HG03135 (cell line): ENCODE data around the gene CBFA2T3.

Source experiments
- ATAC-seq: cut with Tn5 transposase; IDR thresholded peaks from one replicate; pipeline ENCODE4 v1.9.1; 2021; ENCODE audit warnings: mild to moderate bottlenecking, moderate library complexity; ENCODE audit not compliant: unreplicated experiment

The CBFA2T3 gene

GRCh38 chr16:88940862-88941817, 35.9 kb downstream of the CBFA2T3 start:
- peak; percentile 49 for ATAC-seq

DNA sequence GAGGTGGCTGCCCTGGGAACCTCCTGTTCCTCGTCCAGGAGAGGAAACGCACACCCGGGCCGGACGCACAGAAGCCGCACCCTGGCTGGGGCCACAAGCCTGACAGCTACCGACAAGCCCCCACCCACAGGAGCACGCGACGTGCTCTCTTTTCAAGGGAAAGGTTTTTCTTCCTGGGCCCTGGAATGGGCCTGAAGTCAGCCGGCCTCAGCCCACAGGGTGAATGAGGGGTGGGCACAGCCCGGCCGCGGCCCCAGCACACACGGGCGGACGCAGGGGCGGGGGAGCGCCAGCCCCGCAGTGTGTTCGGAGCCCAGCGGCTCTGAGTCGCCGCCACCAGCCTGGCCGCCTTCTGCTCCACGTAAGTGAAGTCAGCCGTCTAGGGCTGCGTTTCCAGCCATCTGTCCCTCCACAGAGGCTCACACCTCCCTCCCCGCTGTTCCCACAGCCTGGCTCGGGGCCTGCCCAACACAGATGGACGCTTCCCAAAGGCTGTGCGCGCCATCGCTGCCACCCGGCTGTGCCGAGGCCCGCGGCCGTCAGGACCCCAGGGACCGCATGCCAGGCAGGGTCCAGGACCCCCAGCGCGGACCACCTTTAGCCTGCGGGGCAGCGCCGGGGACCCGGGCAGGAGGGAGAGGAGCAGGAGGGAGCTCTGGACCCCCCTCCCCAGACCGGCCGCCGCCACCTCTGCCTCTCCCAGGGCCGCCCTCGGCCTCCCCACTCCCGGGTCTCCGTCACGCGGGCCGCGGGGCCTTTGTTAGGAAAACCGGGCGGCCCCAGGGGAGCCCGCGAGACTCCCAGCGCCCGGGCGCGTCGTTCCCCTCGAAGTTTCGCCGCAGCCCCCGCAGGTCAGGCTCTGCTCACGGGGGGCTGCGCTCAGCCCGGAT, 36.8 kb downstream of the CBFA2T3 start:
- ATAC-seq = no peak

DNA sequence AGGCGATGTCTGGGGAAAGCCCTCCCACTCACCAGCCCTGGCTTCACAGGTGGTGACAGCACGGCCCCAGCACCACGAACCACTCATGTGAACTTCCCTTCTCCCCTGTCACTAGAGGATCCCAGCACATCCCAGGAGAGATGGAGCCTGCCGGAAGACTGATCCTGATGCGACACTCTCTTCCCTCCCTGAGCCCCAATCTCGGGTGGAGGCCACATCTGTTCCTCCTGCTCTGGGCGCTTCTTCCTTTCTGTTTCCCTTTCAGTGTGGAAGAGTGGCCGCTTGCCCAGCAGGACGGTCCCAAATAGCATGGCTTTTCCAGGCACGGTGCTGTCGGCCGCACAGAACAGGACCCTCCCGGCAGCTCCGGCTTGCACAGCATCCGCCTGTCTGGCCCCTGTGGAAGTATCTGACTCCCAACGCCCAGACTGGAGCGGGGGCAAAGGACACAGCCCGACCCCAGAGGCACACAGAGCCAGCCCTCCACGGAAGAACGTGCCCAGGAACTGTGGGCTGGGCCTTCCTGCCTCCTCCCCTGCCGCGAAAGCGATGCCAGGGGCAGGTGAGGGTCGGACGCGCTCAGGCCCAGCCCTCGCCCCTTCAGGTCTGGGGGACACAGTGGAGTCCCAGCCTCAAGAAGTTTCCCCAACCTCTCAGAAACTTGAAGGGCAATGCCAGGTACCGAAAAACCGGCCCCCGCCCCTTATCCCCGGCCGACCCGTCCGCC, 37.6 kb downstream of the CBFA2T3 start:
- no peak for ATAC-seq

DNA sequence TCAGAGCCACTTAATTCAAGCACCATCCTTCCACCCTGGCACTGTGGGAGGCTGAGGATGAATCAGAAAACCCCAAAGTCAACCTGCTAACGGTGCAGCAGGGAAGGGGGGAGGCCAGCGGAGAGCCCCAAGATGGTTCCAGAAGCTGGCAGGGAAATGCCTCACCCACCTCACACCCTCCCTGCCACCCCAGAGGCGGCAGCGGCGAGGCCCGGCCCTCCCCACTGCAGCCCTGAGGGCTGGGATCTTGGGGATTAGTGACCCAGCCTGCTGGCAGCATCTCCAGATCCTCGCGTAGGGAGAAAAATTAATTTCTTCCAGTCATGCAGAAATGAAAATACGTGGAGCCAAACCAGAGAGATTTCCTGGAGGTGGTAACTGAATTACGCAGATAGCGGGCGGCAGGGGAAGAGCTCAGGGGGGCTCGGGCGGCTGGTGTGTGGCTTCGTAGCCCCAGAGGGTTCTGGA, 38.2 kb downstream of the CBFA2T3 start:
- ATAC-seq = no peak

- no peak for ATAC-seq
Observed at GRCh38 chr16:88938119-88938776, 38.8 kb downstream of the CBFA2T3 start.

DNA sequence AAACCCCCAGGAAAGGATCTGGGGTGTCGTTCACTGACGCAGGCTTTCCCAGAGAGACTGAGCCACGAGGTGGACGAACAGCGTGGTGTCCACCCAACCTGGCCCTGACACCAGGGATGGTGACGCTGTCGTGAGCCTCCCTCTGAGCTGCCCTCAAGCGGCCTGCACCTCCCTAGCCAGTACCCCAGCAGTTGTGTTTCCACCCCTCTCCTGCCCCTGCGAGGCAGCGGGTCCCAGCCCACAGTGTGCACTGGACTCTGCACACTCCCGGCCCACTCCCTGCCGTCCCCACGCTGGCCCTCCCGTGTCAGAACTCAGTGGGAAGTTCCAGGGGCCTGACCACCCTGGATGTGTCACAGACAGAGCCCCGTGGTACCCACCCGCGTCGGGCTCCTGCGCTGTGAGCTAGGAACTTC, 39.8 kb downstream of the CBFA2T3 start:
- no peak for ATAC-seq

- no peak for ATAC-seq
Observed at GRCh38 chr16:88936556-88937205, 40.3 kb downstream of the CBFA2T3 start.

GRCh38 chr16:88936008-88936555, 40.9 kb downstream of the CBFA2T3 start:
- ATAC-seq = no peak

GRCh38 chr16:88934066-88934667, 42.8 kb downstream of the CBFA2T3 start:
- ATAC-seq = no peak

- ATAC-seq = no peak
Observed at GRCh38 chr16:88932929-88933328, 44.1 kb downstream of the CBFA2T3 start.

GRCh38 chr16:88931936-88932335, 45.1 kb downstream of the CBFA2T3 start:
- no peak for ATAC-seq

- ATAC-seq = no peak
Observed at GRCh38 chr16:88931373-88931900, 45.6 kb downstream of the CBFA2T3 start.

GRCh38 chr16:88930716-88931115, 46.3 kb downstream of the CBFA2T3 start:
- ATAC-seq = no peak

- no peak for ATAC-seq
Observed at GRCh38 chr16:88929091-88929445, 47.9 kb downstream of the CBFA2T3 start.

DNA sequence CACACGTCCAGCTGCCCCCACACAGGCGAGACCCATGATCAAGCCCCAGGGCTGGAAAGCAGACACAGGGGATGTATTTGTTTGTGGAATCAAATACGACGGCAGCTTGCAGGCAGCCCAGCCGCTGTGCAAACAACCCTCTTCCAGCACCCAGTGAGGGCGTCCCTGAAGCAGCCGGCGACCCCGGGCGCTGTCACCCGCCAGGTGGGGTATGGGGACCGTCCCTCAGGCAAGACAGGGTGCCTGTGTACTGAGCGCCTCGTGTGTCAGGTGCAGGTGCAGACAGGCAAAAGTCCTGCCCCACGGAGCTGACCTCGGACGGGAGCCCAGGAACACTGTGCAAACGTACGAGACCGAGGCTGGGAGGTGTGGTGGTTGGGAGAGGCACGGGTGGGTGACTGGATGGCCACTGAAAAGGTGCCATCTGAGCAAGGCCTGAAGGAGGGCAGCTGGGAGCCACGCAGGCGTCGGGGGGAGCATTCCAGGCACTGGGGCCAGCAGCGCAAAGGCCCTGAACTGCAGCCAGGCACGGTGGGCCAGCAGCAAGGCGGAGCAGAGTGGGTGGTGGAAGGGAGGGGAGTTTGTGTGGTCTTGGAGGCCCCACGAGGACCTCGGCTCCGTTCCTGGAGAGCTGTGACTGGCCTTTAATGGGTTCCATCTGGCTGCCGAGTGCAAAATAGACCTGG, 48.5 kb downstream of the CBFA2T3 start:
- ATAC-seq = no peak

- no peak for ATAC-seq
Observed at GRCh38 chr16:88927661-88928060, 49.3 kb downstream of the CBFA2T3 start.

GRCh38 chr16:88927010-88927409, 50.0 kb downstream of the CBFA2T3 start:
- ATAC-seq = no peak

DNA sequence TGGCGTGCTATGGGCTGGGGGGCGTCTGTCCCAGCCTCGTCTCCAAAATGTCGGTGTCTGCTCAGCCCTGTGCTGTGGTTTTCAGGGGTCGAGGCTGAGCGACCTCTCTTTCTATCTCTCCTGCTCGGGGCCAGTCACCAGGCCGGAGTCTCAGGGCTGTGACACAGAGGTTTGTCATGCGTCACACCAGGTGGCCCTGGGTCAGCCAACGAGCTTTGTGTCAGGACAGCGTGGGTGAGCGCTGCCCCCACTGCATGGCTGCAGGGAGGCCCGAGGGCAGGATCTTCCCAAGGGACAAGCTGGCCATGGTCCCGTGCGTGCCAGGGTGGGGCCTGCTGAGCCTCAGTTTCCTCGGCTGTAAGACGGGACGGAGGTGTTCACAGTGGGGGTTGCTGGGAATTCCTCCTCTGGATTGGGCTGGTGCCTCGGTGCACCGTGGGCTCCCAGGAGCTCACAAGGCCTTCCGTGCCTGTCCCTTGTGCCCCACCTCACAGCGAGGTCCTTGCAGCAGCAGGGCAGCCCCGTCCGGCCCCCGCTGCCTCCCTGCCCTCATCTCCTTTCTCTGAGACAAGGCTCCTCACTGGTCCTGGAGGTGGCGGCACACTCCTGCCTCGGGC, 50.5 kb downstream of the CBFA2T3 start:
- ATAC-seq = no peak
